ENCODE data around the gene RASAL2. TPM values are rescaled to one million over a fixed set of nuclear protein-coding genes. Genes with fewer than 3 reads are reported as not detected.
A peak's percentile ranks its signal among the peaks of the same experiment; 100 is the strongest.

Gene RASAL2
- total RNA-seq, 4 donors from 2014 or later: 17.0 to 27.4 (median 20.2) TPM

DNA sequence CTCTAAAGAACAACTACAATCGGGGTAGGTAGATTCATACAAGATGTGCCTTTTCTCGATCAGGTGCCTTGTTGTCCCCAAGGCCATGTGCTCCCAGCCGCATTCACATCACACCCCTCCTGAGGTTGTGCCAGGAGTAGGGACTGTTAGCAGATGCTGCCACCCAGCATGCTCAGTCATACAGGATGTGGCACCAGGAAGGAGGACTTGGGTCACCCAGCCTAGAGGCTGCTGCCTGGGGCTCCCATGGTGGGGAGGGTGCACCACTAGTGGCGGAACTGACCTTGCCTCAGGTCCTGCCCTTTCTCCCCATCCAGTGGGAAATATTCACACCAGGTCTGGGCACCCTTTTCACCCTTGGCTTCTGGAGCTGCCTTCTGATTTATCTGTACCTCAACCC is 427.3 kb downstream of the RASAL2 start:
- Histone ChIP-seq H3K4me1 (no peaks in the 10 kb centered on the region), H3K36me3 (no peaks in the 10 kb centered on the region), H3K4me3 (no peak overlapping the region), H3K27ac (no peak overlapping the region), H3K9me3 (no peaks in the 10 kb centered on the region), H3K27me3 (no peaks in the 10 kb centered on the region)
- no peak for ATAC-seq
- TF ChIP-seq POLR2AphosphoS5 (IDR thresholded peaks at IDR 0.05) (no peak), EP300 (IDR thresholded peaks at IDR 0.05) (no peak), POLR2A (IDR thresholded peaks at IDR 0.05) (no peak)
- TF ChIP-seq, protein P1, sequence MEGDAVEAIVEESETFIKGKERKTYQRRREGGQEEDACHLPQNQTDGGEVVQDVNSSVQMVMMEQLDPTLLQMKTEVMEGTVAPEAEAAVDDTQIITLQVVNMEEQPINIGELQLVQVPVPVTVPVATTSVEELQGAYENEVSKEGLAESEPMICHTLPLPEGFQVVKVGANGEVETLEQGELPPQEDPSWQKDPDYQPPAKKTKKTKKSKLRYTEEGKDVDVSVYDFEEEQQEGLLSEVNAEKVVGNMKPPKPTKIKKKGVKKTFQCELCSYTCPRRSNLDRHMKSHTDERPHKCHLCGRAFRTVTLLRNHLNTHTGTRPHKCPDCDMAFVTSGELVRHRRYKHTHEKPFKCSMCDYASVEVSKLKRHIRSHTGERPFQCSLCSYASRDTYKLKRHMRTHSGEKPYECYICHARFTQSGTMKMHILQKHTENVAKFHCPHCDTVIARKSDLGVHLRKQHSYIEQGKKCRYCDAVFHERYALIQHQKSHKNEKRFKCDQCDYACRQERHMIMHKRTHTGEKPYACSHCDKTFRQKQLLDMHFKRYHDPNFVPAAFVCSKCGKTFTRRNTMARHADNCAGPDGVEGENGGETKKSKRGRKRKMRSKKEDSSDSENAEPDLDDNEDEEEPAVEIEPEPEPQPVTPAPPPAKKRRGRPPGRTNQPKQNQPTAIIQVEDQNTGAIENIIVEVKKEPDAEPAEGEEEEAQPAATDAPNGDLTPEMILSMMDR (IDR thresholded peaks at IDR 0.05): no peak
- WGBS, 2 donors (ENCODE audit: low coverage in 1 of 2): 97 to 100% methylated on average over 3 to 4 of the region's 4 CpGs

- no peak for ATAC-seq
- H3K27ac ChIP-seq: no peak overlapping the region
Measured at GRCh38 chr1:178527117-178527516, 433.2 kb downstream of the RASAL2 start.

GRCh38 chr1:178528228-178528952 is 434.5 kb downstream of the RASAL2 start:
- peak; percentile 8 for ATAC-seq
- H3K27me3 ChIP-seq: no peaks in the 10 kb centered on the region
- 82 to 90% methylated on average over 3 to 7 of the region's 10 CpGs for WGBS, 2 donors (ENCODE audit: low coverage in 1 of 2)

More at GRCh38 chr1:178527117-178527516, 433.2 kb downstream of the RASAL2 start:
- WGBS, 2 donors (ENCODE audit: low coverage in 1 of 2): 84 to 93% methylated on average over 2 to 4 of the region's 4 CpGs
- no peak overlapping the region for H3K4me3 ChIP-seq
- H3K36me3 ChIP-seq: no peaks in the 10 kb centered on the region
- H3K4me1 ChIP-seq: peaks cover 0 to 4% (median 0%) of the 10 kb centered on the region in 3 donors
- H3K27me3 ChIP-seq: no peaks in the 10 kb centered on the region
- H3K9me3 ChIP-seq: no peaks in the 10 kb centered on the region
- no peak for TF ChIP-seq POLR2AphosphoS5 (IDR thresholded peaks at IDR 0.05)
- TF ChIP-seq POLR2A (IDR thresholded peaks at IDR 0.05): no peak
- TF ChIP-seq, protein P1 (IDR thresholded peaks at IDR 0.05): no peak
- TF ChIP-seq EP300 (IDR thresholded peaks at IDR 0.05): no peak

GRCh38 chr1:178528953-178529335 is 435.0 kb downstream of the RASAL2 start:
- H3K9me3 ChIP-seq: no peaks in the 10 kb centered on the region
- no peaks in the 10 kb centered on the region for H3K27me3 ChIP-seq
- no peak for ATAC-seq
- TF ChIP-seq POLR2A (IDR thresholded peaks at IDR 0.05): no peak
- H3K4me3 ChIP-seq: no peak overlapping the region
- peaks cover 0 to 11% (median 0%) of the 10 kb centered on the region in 3 donors for H3K4me1 ChIP-seq
- no peaks in the 10 kb centered on the region for H3K36me3 ChIP-seq
- no peak overlapping the region for H3K27ac ChIP-seq
- 60 to 89% methylated on average over 1 to 4 of the region's 4 CpGs for WGBS, 2 donors (ENCODE audit: low coverage in 1 of 2)

More at GRCh38 chr1:178528228-178528952, 434.5 kb downstream of the RASAL2 start:
- TF ChIP-seq POLR2A (IDR thresholded peaks at IDR 0.05) (no peak), EP300 (IDR thresholded peaks at IDR 0.05) (no peak), POLR2AphosphoS5 (IDR thresholded peaks at IDR 0.05) (no peak)
- TF ChIP-seq, protein P1 (IDR thresholded peaks at IDR 0.05): no peak
- H3K36me3 ChIP-seq: no peaks in the 10 kb centered on the region
- H3K9me3 ChIP-seq: no peaks in the 10 kb centered on the region
- no peak overlapping the region for H3K27ac ChIP-seq
- H3K4me3 ChIP-seq: no peak overlapping the region
- H3K4me1 ChIP-seq: peaks cover 0 to 11% (median 0%) of the 10 kb centered on the region in 3 donors

DNA sequence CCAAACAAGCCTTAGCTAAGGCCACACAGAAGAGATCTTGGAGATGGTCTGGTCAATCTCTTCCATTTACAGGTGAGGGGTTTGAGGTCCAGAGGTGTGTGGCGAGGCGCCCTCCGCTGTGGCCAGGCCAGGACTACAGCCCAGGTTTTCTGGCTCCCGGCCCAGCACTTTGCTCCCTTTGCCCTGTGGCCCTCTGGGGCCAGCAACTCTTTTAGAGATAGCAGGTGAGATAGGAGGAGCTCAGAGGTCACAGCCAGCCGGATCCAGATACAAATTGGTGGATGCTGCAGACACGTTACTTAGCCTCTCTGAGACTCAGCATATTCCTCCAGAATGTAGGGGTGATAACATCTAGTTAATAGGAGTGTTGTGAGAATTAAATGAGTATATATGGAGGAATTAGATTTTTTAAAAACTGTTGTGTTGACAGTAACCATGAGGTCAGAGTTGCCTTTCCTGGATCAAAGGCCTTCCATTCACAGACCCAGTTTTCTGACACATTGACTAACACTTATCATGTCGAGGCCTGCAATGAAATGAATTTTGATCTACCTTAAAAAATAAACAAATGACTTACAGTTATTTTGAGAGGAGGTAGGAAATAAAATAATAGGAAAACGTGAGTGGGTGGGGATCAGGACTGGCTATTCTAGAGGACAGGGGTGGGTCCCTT is 435.6 kb downstream of the RASAL2 start:
- Histone ChIP-seq H3K9me3 (no peaks in the 10 kb centered on the region), H3K27me3 (no peaks in the 10 kb centered on the region), H3K27ac (no peak overlapping the region), H3K4me3 (no peak overlapping the region), H3K4me1 (peaks cover 0 to 11% (median 0%) of the 10 kb centered on the region in 3 donors), H3K36me3 (no peaks in the 10 kb centered on the region)
- no peak for TF ChIP-seq POLR2A (IDR thresholded peaks at IDR 0.05)
- TF ChIP-seq POLR2AphosphoS5 (IDR thresholded peaks at IDR 0.05): no peak
- no peak for TF ChIP-seq EP300 (IDR thresholded peaks at IDR 0.05)
- TF ChIP-seq, protein P1 (IDR thresholded peaks at IDR 0.05): no peak
- 69 to 79% methylated on average over 2 to 7 of the region's 8 CpGs for WGBS, 2 donors (ENCODE audit: low coverage in 1 of 2)
- ATAC-seq: no peak
